Lower leg skin (tissue), 4 donors: ENCODE measurements around the gene GSK3B. TPM values are rescaled to one million over a fixed set of nuclear protein-coding genes. Genes with fewer than 3 reads are reported as not detected.

ENCODE experiments used
- DNase-seq, 2 donors: peaks; one replicate each; pipeline ENCODE4 v3.0.0-alpha.2; 2019; ENCODE audit warnings: low spot score in 2 of 2
- H3K4me3 ChIP-seq: fragments of 200-600 bp; sonication (generic); 2 replicates; pipeline ENCODE4 v1.5.1; 2017; ENCODE audit warnings: mild to moderate bottlenecking, low read depth; ENCODE audit not compliant: poor library complexity, severe bottlenecking
- POLR2A ChIP-seq, 2 donors: fragments of 450-650 bp; IDR thresholded peaks; one replicate each; pipeline ENCODE4 v1.6.1; 2016 to 2017; ENCODE audit warnings: antibody characterized with exemption in 2 of 2, mild to moderate bottlenecking in 1 of 2, moderate library complexity in 1 of 2
- WGBS, 2 donors: methylation state at CpG; one replicate each; pipeline ENCODE4 v1.1.5; 2018; 5-methylcytosine and 5-hydroxymethylcytosine counted together
- intact Hi-C: fragments of 100-400 bp; cut with DNase I; formaldehyde crosslinking; loops from one replicate; pipeline ENCODE4 v1.15.0; 2023; ENCODE audit warnings: low total_unique reads
- total RNA-seq, 4 donors: library from RNA; depleted of rRNA; stranded (reverse); fragments of >200 nt; gene quantifications; one replicate each; pipeline ENCODE4 v1.1.0, GENCODE V29; 2016
- TF ChIP-seq, protein P1 (sequence below), 3 donors: fragments of 450-650 bp; IDR thresholded peaks; one replicate each; pipeline ENCODE4 v1.5.1; 2016; ENCODE audit warnings: antibody characterized with exemption in 3 of 3, mild to moderate bottlenecking in 3 of 3, moderate library complexity in 2 of 3

GSK3B gene
- total RNA-seq, 4 donors from 2014 or later, result 37.3 to 48.7 (median 46.0) TPM

DNA sequence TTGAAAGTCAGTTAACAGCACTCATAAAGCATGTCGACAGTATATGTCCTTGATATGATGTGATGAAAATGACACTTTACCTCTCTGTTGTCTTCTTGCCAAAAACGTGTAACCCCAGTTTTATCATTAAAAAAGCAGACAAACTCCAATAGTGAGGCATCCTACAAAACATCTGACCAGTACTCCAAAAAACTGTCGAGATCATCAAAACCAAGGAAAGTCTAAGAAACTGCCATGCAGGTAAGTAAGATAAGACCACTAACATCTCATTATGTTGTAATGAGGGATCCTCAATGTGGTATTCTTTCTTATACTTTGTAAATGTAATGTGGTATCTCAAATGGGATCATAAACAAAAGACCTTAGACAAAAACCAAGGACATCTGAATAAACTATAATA, 160.0 kb downstream of the GSK3B start:
- 82 to 83% methylated on average over 3 of the region's 3 CpGs for WGBS, 2 donors
- no peak for TF ChIP-seq POLR2A (IDR thresholded peaks at IDR 0.05)
- TF ChIP-seq, protein P1, sequence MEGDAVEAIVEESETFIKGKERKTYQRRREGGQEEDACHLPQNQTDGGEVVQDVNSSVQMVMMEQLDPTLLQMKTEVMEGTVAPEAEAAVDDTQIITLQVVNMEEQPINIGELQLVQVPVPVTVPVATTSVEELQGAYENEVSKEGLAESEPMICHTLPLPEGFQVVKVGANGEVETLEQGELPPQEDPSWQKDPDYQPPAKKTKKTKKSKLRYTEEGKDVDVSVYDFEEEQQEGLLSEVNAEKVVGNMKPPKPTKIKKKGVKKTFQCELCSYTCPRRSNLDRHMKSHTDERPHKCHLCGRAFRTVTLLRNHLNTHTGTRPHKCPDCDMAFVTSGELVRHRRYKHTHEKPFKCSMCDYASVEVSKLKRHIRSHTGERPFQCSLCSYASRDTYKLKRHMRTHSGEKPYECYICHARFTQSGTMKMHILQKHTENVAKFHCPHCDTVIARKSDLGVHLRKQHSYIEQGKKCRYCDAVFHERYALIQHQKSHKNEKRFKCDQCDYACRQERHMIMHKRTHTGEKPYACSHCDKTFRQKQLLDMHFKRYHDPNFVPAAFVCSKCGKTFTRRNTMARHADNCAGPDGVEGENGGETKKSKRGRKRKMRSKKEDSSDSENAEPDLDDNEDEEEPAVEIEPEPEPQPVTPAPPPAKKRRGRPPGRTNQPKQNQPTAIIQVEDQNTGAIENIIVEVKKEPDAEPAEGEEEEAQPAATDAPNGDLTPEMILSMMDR (IDR thresholded peaks at IDR 0.05), result no peak
- H3K4me3 ChIP-seq, result no peak overlapping the region
- intact Hi-C loops, result no loop called here
- DNase-seq, result no peak

DNA sequence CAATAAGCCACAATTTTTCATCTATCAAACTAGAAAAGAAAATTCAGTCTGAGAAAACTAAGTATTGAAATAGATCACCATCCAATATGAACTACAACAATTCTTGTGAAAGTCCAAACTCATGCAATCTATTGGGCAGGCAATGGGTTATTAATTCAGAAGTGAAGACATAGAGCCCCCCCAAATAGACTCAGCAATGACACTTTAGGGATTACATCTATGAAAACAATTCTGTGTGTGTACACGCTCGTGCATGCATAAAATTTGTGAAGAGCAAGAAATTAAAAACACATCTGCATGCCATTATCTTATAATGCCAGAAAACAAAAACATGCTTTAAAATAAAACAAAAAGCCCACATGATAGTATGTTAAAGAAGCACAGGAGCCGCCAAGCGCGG, 161.0 kb downstream of the GSK3B start:
- no peak for TF ChIP-seq POLR2A (IDR thresholded peaks at IDR 0.05)
- TF ChIP-seq, protein P1 (IDR thresholded peaks at IDR 0.05), result no peak
- WGBS, 2 donors, result 70 to 74% methylated on average over 5 of the region's 5 CpGs
- intact Hi-C loops, result no loop called here
- no peak for DNase-seq
- H3K4me3 ChIP-seq, result no peak overlapping the region

DNA sequence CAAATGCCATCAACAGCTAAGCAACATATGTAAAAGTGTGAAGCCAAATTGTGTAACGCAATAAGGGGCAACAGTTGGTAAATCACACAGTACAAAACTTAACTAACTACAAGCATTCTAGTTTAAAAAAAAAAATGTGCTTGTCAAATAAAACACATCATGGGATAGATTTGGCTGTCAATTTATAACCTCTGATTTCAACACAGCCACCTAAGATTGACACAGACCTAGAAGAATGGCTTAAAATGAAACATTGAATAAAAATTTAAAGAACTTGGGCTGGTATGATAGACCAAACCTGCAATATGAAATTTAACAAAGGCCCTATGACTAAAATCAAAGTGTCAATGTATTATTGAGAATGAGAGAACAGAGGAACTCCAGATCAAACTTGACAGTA, 164.0 kb downstream of the GSK3B start:
- 92 to 93% methylated on average over 1 of the region's 1 CpG for WGBS, 2 donors
- no peak overlapping the region for H3K4me3 ChIP-seq
- intact Hi-C loops, result no loop called here
- DNase-seq, result no peak
- no peak for TF ChIP-seq POLR2A (IDR thresholded peaks at IDR 0.05)
- TF ChIP-seq, protein P1 (IDR thresholded peaks at IDR 0.05), result no peak

DNA sequence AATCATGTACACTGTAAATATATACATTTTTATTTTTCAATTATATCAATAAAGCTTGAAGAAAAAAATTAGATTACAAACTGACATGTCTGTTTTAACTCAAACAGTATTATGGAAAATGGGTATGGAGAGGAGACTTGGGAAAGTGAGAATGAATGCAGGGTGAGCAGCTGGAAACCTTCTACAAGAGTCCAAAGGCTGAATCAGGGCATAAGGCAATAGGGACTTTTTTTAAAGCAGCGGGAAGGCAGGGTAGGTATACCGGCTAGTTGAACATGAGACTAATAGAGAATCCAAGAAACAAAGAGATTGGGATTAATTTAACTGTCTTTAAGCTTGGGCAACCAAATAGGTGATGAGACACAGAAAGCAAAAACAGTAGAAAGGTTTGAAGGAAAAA, 167.1 kb downstream of the GSK3B start:
- no peak for TF ChIP-seq POLR2A (IDR thresholded peaks at IDR 0.05)
- TF ChIP-seq, protein P1 (IDR thresholded peaks at IDR 0.05), result no peak
- 96 to 100% methylated on average over 2 of the region's 2 CpGs for WGBS, 2 donors
- H3K4me3 ChIP-seq, result no peak overlapping the region
- no peak for DNase-seq
- intact Hi-C loops, result no loop called here

DNA sequence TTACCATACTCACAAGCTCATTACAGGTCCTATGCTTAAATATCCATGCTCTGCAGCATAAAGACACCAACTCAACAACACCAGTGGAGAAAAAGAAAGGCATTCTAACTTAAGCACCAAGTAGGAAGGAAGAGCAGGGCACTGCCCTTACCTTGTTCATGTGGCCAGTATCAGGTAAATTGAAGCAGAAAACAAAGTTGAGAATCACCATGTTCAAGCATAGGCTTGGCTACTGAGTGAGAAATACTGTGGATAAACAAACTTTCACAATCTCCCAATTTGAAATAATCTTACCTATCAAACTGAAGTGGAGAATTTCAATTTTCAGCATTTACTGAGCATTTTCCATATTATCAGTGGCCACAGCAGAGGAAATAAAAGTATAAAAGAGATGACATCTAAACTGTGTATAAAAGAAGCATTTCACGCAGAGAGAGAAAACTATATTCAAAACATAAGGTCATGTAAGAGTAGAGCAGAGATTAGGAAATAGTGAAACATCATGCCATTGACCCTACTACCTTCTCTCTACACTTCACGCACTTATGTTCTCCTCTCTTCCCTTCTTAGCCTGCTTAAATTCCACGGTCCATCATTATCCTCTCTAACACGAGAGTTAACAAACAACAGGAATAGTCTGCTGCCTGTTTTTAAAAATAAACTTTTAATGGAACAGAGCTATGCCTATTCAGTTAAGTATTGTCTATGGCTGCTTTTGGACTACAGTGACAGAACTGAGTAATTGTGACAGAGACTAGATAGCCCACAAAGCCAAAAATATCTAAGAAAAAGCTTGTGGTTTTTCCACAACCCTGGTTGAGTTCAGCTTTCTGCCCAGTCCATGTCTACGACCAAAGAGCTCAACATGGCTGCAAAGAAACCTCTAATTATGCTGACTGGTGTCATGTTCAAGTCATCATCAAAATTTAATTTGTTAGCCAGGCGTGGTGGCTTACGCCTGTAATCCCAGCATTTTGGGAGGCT, 169.8 kb downstream of the GSK3B start:
- TF ChIP-seq POLR2A (IDR thresholded peaks at IDR 0.05), result no peak
- TF ChIP-seq, protein P1 (IDR thresholded peaks at IDR 0.05), result no peak
- no peak for DNase-seq
- H3K4me3 ChIP-seq, result no peak overlapping the region
- intact Hi-C loops, result no loop called here
- 97 to 98% methylated on average over 7 of the region's 7 CpGs for WGBS, 2 donors
